ENCODE measurements around the gene SORT1. TPM values are rescaled to one million over a fixed set of nuclear protein-coding genes. Genes with fewer than 3 reads are reported as not detected.
A peak's percentile ranks its signal among the peaks of the same experiment; 100 is the strongest.

SORT1 gene
- total and polyA plus RNA-seq, 2 of the 13 experiments (the other 11 are each of a cell fraction or from before 2014, with no cell fraction given), result 32.4 to 93.0 TPM

- TF ChIP-seq BCLAF1 (IDR thresholded peaks at IDR 0.05), result no peak
- peak; percentile 38; the same call in 1 of the 2 replicates for TF ChIP-seq ZNF143 (CRISPR knock-in tag; IDR thresholded peaks at IDR 0.05)
- TF ChIP-seq U2AF1 (optimal IDR thresholded peaks at IDR 0.05; ENCODE audit: low read depth, low read length), result no peak
- TF ChIP-seq ZMYM4 (CRISPR knock-in tag; IDR thresholded peaks at IDR 0.05), result peak; percentile 78; the same call in 1 of the 2 replicates
- TF ChIP-seq FOXO1 (CRISPR knock-in tag; IDR thresholded peaks at IDR 0.05), result peak; percentile 78
- peak; percentile 94 for TF ChIP-seq SMC3 (IDR thresholded peaks at IDR 0.05; ENCODE audit: low read length)
- TF ChIP-seq ZNF441 (CRISPR knock-in tag; IDR thresholded peaks at IDR 0.05; ENCODE audit: borderline replicate concordance), result peak; percentile 60; the same call in 1 of the 2 replicates
- peak; percentile 74; the same call in 1 of the 2 replicates for TF ChIP-seq PRDM10 (CRISPR knock-in tag; IDR thresholded peaks at IDR 0.05; ENCODE audit: low read depth)
- TF ChIP-seq MATR3 (CRISPR knock-in tag; IDR thresholded peaks at IDR 0.05), result no peak
- 0 out of 2 replicates have a peak, but pooled peaks have one; percentile 3 for TF ChIP-seq ZBTB42 (CRISPR knock-in tag; IDR thresholded peaks at IDR 0.05)
- TF ChIP-seq ZNF879 (CRISPR knock-in tag; IDR thresholded peaks at IDR 0.05), result 0 out of 2 replicates have a peak, but pooled peaks have one; percentile 0
- TF ChIP-seq HNF4A (CRISPR knock-in tag; IDR thresholded peaks at IDR 0.05), result peak; percentile 50
- 0 out of 2 replicates have a peak, but pooled peaks have one; percentile 30 for TF ChIP-seq RELA (CRISPR knock-in tag; IDR thresholded peaks at IDR 0.05)
- no peak for TF ChIP-seq DZIP1 (CRISPR knock-in tag; IDR thresholded peaks at IDR 0.05)
- peak; percentile 46; the same call in 1 of the 2 replicates for TF ChIP-seq SIX4 (CRISPR knock-in tag; IDR thresholded peaks at IDR 0.05)
- TF ChIP-seq, protein P1, sequence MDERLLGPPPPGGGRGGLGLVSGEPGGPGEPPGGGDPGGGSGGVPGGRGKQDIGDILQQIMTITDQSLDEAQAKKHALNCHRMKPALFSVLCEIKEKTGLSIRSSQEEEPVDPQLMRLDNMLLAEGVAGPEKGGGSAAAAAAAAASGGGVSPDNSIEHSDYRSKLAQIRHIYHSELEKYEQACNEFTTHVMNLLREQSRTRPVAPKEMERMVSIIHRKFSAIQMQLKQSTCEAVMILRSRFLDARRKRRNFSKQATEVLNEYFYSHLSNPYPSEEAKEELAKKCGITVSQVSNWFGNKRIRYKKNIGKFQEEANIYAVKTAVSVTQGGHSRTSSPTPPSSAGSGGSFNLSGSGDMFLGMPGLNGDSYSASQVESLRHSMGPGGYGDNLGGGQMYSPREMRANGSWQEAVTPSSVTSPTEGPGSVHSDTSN (CRISPR knock-in tag; IDR thresholded peaks at IDR 0.05), result no peak
- TF ChIP-seq GZF1 (CRISPR knock-in tag; IDR thresholded peaks at IDR 0.05), result no peak
- no peak for TF ChIP-seq LCORL (IDR thresholded peaks at IDR 0.05)
- TF ChIP-seq LCORL (CRISPR knock-in tag; IDR thresholded peaks at IDR 0.05), result peak; percentile 69
- peak; percentile 58; the same call in 1 of the 2 replicates for TF ChIP-seq PITX1 (CRISPR knock-in tag; IDR thresholded peaks at IDR 0.05)
- TF ChIP-seq CC2D1A (CRISPR knock-in tag; IDR thresholded peaks at IDR 0.05), result no peak
Measured at GRCh38 chr1:109277434-109278204, 120.1 kb downstream of the SORT1 start (continued).
